GM04503 (cell line): Measurements from ENCODE around the gene SRBD1.

Experiments
- DNase-seq: peaks from one replicate; pipeline ENCODE4 v3.0.0-alpha.2; 2012; ENCODE audit warnings: low read depth

Gene SRBD1, protein sequence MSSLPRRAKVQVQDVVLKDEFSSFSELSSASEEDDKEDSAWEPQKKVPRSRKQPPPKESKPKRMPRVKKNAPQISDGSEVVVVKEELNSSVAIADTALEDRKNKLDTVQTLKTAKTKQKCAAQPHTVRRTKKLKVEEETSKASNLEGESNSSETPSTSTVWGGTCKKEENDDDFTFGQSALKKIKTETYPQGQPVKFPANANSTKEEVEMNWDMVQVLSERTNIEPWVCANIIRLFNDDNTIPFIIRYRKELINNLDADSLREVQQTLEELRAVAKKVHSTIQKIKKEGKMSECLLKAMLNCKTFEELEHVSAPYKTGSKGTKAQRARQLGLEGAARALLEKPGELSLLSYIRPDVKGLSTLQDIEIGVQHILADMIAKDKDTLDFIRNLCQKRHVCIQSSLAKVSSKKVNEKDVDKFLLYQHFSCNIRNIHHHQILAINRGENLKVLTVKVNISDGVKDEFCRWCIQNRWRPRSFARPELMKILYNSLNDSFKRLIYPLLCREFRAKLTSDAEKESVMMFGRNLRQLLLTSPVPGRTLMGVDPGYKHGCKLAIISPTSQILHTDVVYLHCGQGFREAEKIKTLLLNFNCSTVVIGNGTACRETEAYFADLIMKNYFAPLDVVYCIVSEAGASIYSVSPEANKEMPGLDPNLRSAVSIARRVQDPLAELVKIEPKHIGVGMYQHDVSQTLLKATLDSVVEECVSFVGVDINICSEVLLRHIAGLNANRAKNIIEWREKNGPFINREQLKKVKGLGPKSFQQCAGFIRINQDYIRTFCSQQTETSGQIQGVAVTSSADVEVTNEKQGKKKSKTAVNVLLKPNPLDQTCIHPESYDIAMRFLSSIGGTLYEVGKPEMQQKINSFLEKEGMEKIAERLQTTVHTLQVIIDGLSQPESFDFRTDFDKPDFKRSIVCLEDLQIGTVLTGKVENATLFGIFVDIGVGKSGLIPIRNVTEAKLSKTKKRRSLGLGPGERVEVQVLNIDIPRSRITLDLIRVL

DNA sequence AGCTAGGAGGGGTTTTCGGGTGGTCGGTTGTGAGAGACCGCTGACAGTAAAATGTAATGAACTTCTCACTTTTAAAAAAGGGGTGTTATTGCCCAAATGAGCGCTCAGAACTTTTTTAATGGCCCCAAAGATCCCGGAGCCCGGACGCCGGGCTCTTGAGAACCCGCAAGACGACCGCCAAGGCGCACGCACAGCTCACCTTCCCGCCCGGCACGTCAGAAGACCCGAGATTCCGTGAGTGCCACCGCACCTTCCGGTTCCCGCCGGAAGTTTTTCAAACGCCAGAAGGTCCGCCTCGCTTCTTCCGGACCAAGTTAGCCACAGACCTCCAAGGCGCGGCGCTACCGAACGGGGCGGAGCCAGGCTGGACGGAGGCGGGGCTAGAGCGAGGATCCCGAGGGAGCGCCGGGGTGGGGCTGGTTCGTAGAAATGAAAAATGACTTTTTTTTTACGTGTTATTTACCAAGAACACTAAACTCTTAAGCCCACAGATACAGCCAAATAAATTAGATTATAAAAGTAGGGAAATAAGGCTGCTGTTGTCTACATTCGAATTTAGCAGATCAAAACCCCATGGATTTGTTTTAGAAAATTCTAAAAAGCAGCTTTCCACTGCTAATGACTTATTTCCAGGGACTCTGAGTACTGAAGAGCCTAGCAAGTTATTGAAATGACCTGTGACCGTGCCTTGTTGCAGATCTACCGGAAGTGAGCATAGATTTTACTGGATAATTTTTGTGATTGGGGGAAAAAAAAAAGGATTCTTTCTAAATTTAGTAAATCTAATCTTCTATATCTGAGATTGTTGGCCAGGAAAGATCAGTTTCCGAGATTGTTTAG is at the start of gene SRBD1:
Gene SRBD1 (minus strand): TSS at position 248 of the 840 bp plus-strand sequence. CDS start 5,826 bp downstream, outside the sequence.
- peak; percentile 61 for DNase-seq

DNA sequence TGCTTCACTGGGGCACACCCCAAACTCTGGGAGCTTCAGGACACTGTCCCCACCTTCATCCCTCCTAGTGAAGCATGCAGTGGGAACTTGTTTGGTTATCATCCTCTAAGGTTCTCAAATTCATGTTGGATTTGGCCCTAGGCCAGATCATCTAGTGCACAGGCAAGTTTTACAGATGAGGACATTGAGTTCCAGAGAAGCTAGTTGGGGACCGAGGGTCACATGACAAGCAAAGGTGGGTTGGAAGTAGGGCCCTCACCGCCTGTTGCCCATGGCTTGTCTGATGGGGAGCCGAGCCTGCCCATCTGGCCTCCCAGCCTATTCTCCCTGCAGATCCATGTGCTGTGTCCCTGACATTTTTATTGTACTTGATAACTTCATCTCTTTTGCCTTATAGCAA is 43.2 kb upstream of the SRBD1 start:
- no peak for DNase-seq

DNA sequence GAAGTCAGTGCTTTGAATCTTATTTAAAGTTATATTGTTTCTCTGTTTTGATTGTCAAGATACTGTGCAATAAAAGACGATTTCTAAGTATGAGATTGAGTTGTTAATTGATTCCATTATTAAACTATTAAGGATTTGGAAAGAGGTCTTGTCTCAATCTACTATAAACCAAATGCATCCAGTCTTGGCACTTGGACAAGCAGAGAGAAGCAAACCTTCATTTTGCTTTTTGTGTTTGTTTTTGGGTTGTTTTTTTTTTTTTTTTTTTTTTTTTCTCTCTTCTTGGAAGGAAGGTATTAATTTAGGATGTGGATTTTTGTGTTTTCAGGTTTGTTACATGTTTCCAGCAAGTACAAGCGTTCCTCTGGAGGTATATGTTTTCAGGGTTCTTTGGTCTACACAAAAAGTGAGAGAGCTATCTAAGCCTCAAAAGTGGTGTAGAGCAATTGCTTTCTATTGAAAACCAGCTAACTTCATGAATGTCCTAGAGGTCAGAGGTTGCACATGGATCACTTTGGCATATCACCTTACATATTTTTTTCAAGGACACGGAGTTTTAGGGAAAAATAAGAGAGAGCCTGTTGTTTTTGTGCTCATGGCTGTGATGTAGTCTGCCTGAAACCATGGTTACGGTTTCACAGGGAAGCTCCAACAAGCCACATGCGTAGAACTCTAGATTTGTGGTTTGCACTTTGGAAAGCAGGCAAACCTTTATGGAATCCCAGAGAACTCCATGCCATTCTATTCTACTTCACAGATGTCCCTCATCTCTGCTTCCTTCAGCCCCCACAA is 42.3 kb upstream of the SRBD1 start:
- DNase-seq: no peak

- DNase-seq: no peak
These were observed 41.3 kb upstream of the SRBD1 start for GRCh38 chr2:45652090-45653031.

DNA sequence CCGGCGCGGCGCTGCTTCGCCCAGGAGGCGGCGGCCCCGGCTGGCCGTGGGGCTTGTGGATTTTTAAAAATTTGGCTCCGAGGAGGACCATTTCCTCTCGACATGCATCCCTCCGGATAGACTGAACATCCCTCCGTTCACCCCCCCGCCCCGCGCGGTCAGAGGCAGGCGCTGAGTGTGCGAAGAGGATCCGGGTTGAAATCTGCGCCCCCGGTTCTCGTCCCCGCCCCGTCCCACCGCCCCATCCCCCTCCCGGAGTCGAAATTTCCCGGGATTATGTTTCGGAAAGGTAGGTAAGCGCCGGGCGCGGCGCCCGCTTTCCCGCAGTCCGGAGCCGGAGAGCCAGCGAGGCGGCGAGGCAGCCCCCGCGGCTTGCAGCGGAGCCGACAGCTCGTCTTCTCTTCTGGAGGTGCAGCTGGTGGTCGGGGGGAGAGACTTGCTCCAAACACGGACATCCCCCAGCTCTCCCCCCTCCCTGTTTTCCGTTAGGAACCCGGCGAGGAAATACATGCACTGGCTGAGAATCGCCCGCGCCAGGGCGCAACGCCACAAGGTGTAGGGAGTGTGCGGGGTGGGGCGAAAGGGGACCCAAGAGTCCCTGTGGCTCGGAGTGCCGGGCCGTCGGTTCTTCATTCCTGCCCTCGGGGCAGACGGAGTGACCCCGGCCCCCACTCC is 40.5 kb upstream of the SRBD1 start, which contains the start of gene PRKCE:
Gene PRKCE (plus strand): TSS at position 261 of the 675 bp plus-strand sequence.
- DNase-seq: no peak

- peak; percentile 91 for DNase-seq
These were observed 39.9 kb upstream of the SRBD1 start for GRCh38 chr2:45650851-45651414.

GRCh38 chr2:45649858-45650811 is 39.1 kb upstream of the SRBD1 start:
- DNase-seq: no peak

DNA sequence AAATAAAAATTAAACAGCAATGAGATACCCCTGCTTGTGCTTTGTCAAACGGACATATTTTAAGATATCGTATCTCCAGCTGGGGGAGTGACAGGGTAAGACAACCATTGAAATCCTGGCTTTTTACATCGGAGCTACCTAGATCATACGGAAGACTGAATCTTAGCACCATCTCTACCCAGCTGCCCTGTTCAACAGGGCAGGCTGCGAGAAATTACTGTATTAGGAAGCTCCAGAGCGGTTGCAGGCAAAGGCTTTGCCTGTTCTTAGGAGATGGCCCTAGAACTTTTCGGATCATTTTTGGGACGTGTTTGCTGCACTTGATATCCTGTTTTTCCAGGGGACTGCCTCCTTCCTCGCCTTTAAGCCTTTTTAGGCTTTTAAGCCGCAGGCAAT is 38.4 kb upstream of the SRBD1 start:
- no peak for DNase-seq

- DNase-seq: no peak
These were observed 37.6 kb upstream of the SRBD1 start for GRCh38 chr2:45648636-45649035.

GRCh38 chr2:45647986-45648520 is 37.0 kb upstream of the SRBD1 start:
- no peak for DNase-seq

- DNase-seq: no peak
These were observed 36.3 kb upstream of the SRBD1 start for GRCh38 chr2:45647356-45647755.

GRCh38 chr2:45646289-45646688 is 35.2 kb upstream of the SRBD1 start:
- no peak for DNase-seq

GRCh38 chr2:45643543-45644542 is 32.8 kb upstream of the SRBD1 start:
- DNase-seq: no peak

DNA sequence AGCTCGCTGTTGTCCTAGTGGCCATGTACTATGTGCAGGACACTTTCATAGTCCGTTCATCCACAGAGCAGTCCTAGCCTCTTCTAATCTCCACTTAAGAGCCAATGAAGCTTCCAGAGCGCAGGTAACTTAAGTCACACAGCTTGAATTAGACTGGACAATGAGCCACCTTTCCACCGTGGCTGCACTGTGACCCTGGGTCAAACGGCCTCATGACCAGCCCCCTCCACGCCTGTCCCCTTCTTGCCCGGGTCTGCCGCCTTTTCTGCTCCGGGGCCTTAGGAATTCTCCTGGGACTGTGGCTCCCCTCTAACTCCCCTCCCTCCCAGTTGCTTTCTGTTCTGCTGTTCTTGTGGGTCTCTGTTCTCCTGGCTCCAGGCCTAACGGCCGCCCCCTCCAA is 32.0 kb upstream of the SRBD1 start:
- DNase-seq: no peak

DNA sequence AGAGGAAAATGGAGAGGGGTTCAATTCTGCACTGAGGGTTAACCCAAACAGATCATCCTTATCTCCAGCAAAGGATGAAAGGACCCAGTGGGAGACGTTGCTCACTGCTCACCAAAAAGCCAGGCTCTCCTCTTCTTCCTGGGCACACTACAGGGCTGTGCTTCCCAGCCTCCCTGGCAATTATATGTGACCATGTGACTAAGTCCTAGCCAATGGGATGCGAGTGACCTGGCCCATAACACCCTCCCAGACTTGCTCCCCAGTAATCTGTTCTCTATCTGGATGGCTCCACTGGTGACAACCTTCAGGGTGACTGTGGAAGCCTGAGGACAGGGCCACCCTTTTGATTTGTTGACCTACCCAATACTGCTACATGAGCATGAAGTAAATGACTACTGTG is 29.5 kb upstream of the SRBD1 start:
- no peak for DNase-seq

DNA sequence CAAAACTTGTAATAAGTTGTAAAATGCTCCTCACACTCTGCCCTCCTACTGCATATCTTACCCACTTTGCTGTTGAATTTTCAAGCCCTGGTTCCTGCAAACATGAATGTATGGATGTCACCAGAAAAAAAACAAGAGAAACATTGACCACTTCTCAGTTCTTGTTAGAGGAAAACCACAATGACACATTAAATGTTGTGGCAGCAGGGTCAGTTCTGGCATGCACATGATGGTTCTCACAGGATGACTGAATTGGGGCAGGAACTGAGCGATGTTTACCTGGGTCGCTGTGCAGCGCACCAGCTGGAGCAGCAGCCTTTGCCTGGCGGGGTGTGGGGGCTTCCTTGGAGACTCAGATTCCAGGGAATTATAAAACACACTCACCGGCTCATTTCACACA is 26.4 kb upstream of the SRBD1 start:
- no peak for DNase-seq
